IgD-negative memory B cell (primary cell): ENCODE measurements around the gene CTSS. TPM values are rescaled to one million over a fixed set of nuclear protein-coding genes. Genes with fewer than 3 reads are reported as not detected.
"Not testable (repeated sequence)": the region's sequence is repeated elsewhere in the genome, so short reads cannot be mapped to it uniquely, and the experiment has no call there.

Source experiments
- H3K27ac Mint-ChIP-seq, 3 donors: one replicate each; pipeline ENCODE4 v1.8.0; 2020 to 2022; ENCODE audit warnings: mild to moderate bottlenecking in 3 of 3, mixed read lengths in 3 of 3, moderate library complexity in 1 of 3
- H3K27me3 Mint-ChIP-seq: one replicate; pipeline ENCODE4 v1.8.0; 2021; ENCODE audit warnings: mixed read lengths
- H3K36me3 Mint-ChIP-seq: one replicate; pipeline ENCODE4 v1.8.0; 2020; ENCODE audit warnings: mild to moderate bottlenecking, mixed read lengths
- H3K4me1 Mint-ChIP-seq, 3 donors: one replicate each; pipeline ENCODE4 v1.8.0; 2020 to 2022; ENCODE audit warnings: mixed read lengths in 3 of 3, mild to moderate bottlenecking in 1 of 3
- H3K4me3 Mint-ChIP-seq, 4 donors: one replicate each; pipeline ENCODE4 v1.8.0; 2020 to 2022; ENCODE audit warnings: mild to moderate bottlenecking in 4 of 4, mixed read lengths in 4 of 4, moderate library complexity in 3 of 4
- H3K9me3 Mint-ChIP-seq, 3 donors: one replicate each; pipeline ENCODE4 v1.8.0; 2020 to 2021; ENCODE audit warnings: mixed read lengths in 3 of 3, mild to moderate bottlenecking in 1 of 3
- polyA plus RNA-seq: library from polyadenylated mRNA; unstranded; fragments of 300-500 nt; fragmentation: Illumina TruSeq; gene quantifications from one replicate; pipeline ENCODE4 v1.2.3, GENCODE V29; 2021

CTSS gene
- polyA plus RNA-seq, 1 donor from 2014 or later = 478 TPM

- peak overlapping the region; percentile 40 to 65 (median 65) for H3K27ac Mint-ChIP-seq
- peaks cover 31 to 38% (median 35%) of the 10 kb centered on the region in 3 donors for H3K4me1 Mint-ChIP-seq
- H3K4me3 Mint-ChIP-seq = peak overlapping the region in 3 of 4 donors; percentile 35 to 83 (median 59)
- peaks cover 14% of the 10 kb centered on the region for H3K36me3 Mint-ChIP-seq
- H3K27me3 Mint-ChIP-seq = peaks cover 1% of the 10 kb centered on the region
- H3K9me3 Mint-ChIP-seq = no peaks in the 10 kb centered on the region
Observed at GRCh38 chr1:150760013-150760412, 5.6 kb downstream of the CTSS start.

- H3K27ac Mint-ChIP-seq = peak overlapping the region in 1 of 3 donors; percentile 39
Observed at GRCh38 chr1:150753416-150753815, 12.2 kb downstream of the CTSS start.

GRCh38 chr1:150751443-150751842 is 14.1 kb downstream of the CTSS start:
- Mint-ChIP-seq H3K27me3 (no peaks in the 10 kb centered on the region), H3K36me3 (peaks cover 6% of the 10 kb centered on the region), H3K4me3 (no peak overlapping the region), H3K9me3 (no peaks in the 10 kb centered on the region), H3K4me1 (no peaks in the 10 kb centered on the region), H3K27ac (peak overlapping the region in 1 of 3 donors; percentile 84)

More at GRCh38 chr1:150753416-150753815, 12.2 kb downstream of the CTSS start:
- no peaks in the 10 kb centered on the region for H3K27me3 Mint-ChIP-seq
- no peaks in the 10 kb centered on the region for H3K9me3 Mint-ChIP-seq
- H3K4me3 Mint-ChIP-seq = no peak overlapping the region
- no peaks in the 10 kb centered on the region for H3K4me1 Mint-ChIP-seq
- peaks cover 6% of the 10 kb centered on the region for H3K36me3 Mint-ChIP-seq

GRCh38 chr1:150749720-150750311 is 15.8 kb downstream of the CTSS start:
- H3K4me3 Mint-ChIP-seq = no peak overlapping the region
- no peaks in the 10 kb centered on the region for H3K9me3 Mint-ChIP-seq
- peak overlapping the region in 1 of 3 donors; percentile 21 for H3K27ac Mint-ChIP-seq
- H3K27me3 Mint-ChIP-seq = no peaks in the 10 kb centered on the region
- peaks cover 6% of the 10 kb centered on the region for H3K36me3 Mint-ChIP-seq
- no peaks in the 10 kb centered on the region for H3K4me1 Mint-ChIP-seq

- Mint-ChIP-seq H3K36me3 (peaks cover 6% of the 10 kb centered on the region), H3K4me1 (no peaks in the 10 kb centered on the region), H3K27me3 (no peaks in the 10 kb centered on the region), H3K4me3 (no peak overlapping the region), H3K9me3 (no peaks in the 10 kb centered on the region), H3K27ac (peak overlapping the region in 1 of 3 donors; percentile 75)
Observed at GRCh38 chr1:150748878-150749719, 16.5 kb downstream of the CTSS start.

GRCh38 chr1:150730130-150730721 is 35.4 kb downstream of the CTSS start:
- Mint-ChIP-seq H3K27ac (no peak overlapping the region), H3K4me3 (no peak overlapping the region), H3K4me1 (no peaks in the 10 kb centered on the region), H3K27me3 (no peaks in the 10 kb centered on the region), H3K36me3 (no peaks in the 10 kb centered on the region), H3K9me3 (no peaks in the 10 kb centered on the region)

- no peaks in the 10 kb centered on the region for H3K9me3 Mint-ChIP-seq
- no peak overlapping the region for H3K4me3 Mint-ChIP-seq
- H3K27ac Mint-ChIP-seq = peak overlapping the region in 1 of 3 donors; percentile 4
- no peaks in the 10 kb centered on the region for H3K27me3 Mint-ChIP-seq
- peaks cover 2% of the 10 kb centered on the region for H3K36me3 Mint-ChIP-seq
- H3K4me1 Mint-ChIP-seq = no peaks in the 10 kb centered on the region
Observed at GRCh38 chr1:150724336-150724735, 41.2 kb downstream of the CTSS start.

GRCh38 chr1:150720703-150721102 is 44.9 kb downstream of the CTSS start, which contains the start of gene HORMAD1:
HORMAD1 (minus strand) TSS chr1:150720895; CDS start chr1:150719505, 1,390 bp downstream.
- H3K4me1 Mint-ChIP-seq = no peaks in the 10 kb centered on the region
- peak within 1 kb of the TSS in 1 of 3 donors; percentile 69 for H3K27ac Mint-ChIP-seq
- no peaks in the 10 kb centered on the region for H3K27me3 Mint-ChIP-seq
- no peaks in the 10 kb centered on the region for H3K9me3 Mint-ChIP-seq
- H3K36me3 Mint-ChIP-seq = peaks cover 2% of the 10 kb centered on the region
- H3K4me3 Mint-ChIP-seq = no peak within 1 kb of the TSS

- H3K9me3 Mint-ChIP-seq = no peaks in the 10 kb centered on the region
- H3K27ac Mint-ChIP-seq = peak overlapping the region in 1 of 3 donors; percentile 69
- no peaks in the 10 kb centered on the region for H3K4me1 Mint-ChIP-seq
- peaks cover 2% of the 10 kb centered on the region for H3K36me3 Mint-ChIP-seq
- H3K27me3 Mint-ChIP-seq = no peaks in the 10 kb centered on the region
- H3K4me3 Mint-ChIP-seq = no peak overlapping the region
Observed at GRCh38 chr1:150720098-150720497, 45.5 kb downstream of the CTSS start.

GRCh38 chr1:150718225-150718891 is 47.2 kb downstream of the CTSS start:
- H3K36me3 Mint-ChIP-seq = peaks cover 2% of the 10 kb centered on the region
- no peaks in the 10 kb centered on the region for H3K27me3 Mint-ChIP-seq
- H3K9me3 Mint-ChIP-seq = no peaks in the 10 kb centered on the region
- H3K4me3 Mint-ChIP-seq = no peak overlapping the region
- H3K27ac Mint-ChIP-seq = no peak overlapping the region
- H3K4me1 Mint-ChIP-seq = no peaks in the 10 kb centered on the region

GRCh38 chr1:150709031-150709430 is 56.5 kb downstream of the CTSS start:
- not testable (repeated sequence) for H3K9me3 Mint-ChIP-seq, H3K4me3 Mint-ChIP-seq, H3K27me3 Mint-ChIP-seq

GRCh38 chr1:150708595-150708994 is 57.0 kb downstream of the CTSS start:
- H3K36me3 Mint-ChIP-seq = peaks cover 2% of the 10 kb centered on the region
- H3K4me1 Mint-ChIP-seq = no peaks in the 10 kb centered on the region
- peaks cover 4% of the 10 kb centered on the region for H3K27me3 Mint-ChIP-seq
- no peak overlapping the region for H3K27ac Mint-ChIP-seq
- H3K4me3 Mint-ChIP-seq = no peak overlapping the region
- no peaks in the 10 kb centered on the region for H3K9me3 Mint-ChIP-seq

More at GRCh38 chr1:150709031-150709430, 56.5 kb downstream of the CTSS start:
- not testable (repeated sequence) for H3K27ac Mint-ChIP-seq, H3K36me3 Mint-ChIP-seq, H3K4me1 Mint-ChIP-seq

- peaks cover 0 to 1% (median 0%) of the 10 kb centered on the region in 3 donors for H3K4me1 Mint-ChIP-seq
- no peak overlapping the region for H3K27ac Mint-ChIP-seq
- H3K4me3 Mint-ChIP-seq = no peak overlapping the region
- peaks cover 2% of the 10 kb centered on the region for H3K36me3 Mint-ChIP-seq
- H3K27me3 Mint-ChIP-seq = peaks cover 4% of the 10 kb centered on the region
- no peaks in the 10 kb centered on the region for H3K9me3 Mint-ChIP-seq
Observed at GRCh38 chr1:150706091-150706490, 59.5 kb downstream of the CTSS start.

- no peak overlapping the region for H3K4me3 Mint-ChIP-seq
- H3K9me3 Mint-ChIP-seq = no peaks in the 10 kb centered on the region
- H3K36me3 Mint-ChIP-seq = no peaks in the 10 kb centered on the region
- peaks cover 0 to 1% (median 0%) of the 10 kb centered on the region in 3 donors for H3K4me1 Mint-ChIP-seq
- no peak overlapping the region for H3K27ac Mint-ChIP-seq
- peaks cover 4% of the 10 kb centered on the region for H3K27me3 Mint-ChIP-seq
Observed at GRCh38 chr1:150703427-150703826, 62.2 kb downstream of the CTSS start.
